ENCODE results near the gene C9orf57. TPM values are rescaled to one million over a fixed set of nuclear protein-coding genes. Genes with fewer than 3 reads are reported as not detected.

The C9orf57 gene
- total RNA-seq, 1 donor from 2014 or later, result not detected

DNA sequence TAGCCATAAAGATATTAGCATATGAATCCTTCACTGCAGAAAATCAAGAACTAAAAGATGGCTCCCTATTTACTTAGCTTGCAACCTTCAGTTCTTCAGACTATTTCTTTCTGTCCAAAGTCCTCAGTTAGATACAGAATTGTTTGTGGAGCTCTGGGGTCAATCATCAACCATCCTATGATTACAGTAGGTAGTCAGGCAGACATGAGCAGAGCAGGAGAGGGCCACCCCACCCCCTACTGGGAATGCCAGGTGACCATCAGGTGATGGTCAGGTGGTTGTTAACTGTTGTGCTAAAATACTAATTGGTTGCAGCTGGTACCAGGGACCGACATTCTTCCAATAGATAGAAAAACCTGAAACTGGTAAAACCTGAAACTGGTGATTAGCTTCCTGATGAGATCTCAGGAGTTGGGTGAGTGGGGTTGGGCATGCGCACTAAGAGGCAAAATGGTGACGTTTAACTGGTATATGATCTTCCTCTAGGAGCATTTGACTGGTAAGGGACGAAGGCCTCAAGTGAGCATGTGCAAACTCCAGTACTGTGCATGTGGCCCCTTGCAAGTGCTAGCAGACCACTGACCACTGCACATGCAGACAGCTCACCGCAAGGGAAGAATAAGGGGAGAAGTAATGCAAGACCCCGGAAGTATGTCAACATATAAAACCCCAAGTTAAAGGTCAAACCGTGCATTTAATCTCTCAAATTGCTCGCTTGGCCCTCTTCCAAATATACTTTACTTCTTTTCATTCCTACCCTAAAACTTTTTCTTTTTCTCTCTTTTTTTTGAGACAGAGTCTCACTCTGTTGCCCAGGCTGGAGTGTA, 13.6 kb downstream of the C9orf57 start:
- DNase-seq (ENCODE audit: extremely low spot score, unreplicated experiment), result no peak
- no peaks in the 10 kb centered on the region for H3K36me3 Mint-ChIP-seq (ENCODE audit: unreplicated experiment)
- no peak overlapping the region for H3K27ac Mint-ChIP-seq (ENCODE audit: unreplicated experiment)
- no peak overlapping the region for H3K4me3 Mint-ChIP-seq (ENCODE audit: unreplicated experiment)
- peaks cover 22% of the 10 kb centered on the region for H3K27me3 Mint-ChIP-seq (ENCODE audit: unreplicated experiment)
- TF ChIP-seq, protein P1, sequence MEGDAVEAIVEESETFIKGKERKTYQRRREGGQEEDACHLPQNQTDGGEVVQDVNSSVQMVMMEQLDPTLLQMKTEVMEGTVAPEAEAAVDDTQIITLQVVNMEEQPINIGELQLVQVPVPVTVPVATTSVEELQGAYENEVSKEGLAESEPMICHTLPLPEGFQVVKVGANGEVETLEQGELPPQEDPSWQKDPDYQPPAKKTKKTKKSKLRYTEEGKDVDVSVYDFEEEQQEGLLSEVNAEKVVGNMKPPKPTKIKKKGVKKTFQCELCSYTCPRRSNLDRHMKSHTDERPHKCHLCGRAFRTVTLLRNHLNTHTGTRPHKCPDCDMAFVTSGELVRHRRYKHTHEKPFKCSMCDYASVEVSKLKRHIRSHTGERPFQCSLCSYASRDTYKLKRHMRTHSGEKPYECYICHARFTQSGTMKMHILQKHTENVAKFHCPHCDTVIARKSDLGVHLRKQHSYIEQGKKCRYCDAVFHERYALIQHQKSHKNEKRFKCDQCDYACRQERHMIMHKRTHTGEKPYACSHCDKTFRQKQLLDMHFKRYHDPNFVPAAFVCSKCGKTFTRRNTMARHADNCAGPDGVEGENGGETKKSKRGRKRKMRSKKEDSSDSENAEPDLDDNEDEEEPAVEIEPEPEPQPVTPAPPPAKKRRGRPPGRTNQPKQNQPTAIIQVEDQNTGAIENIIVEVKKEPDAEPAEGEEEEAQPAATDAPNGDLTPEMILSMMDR (IDR thresholded peaks at IDR 0.05), result no peak
- H3K4me1 Mint-ChIP-seq (ENCODE audit: unreplicated experiment), result no peaks in the 10 kb centered on the region
- no peaks in the 10 kb centered on the region for H3K9me3 Mint-ChIP-seq (ENCODE audit: unreplicated experiment)

DNA sequence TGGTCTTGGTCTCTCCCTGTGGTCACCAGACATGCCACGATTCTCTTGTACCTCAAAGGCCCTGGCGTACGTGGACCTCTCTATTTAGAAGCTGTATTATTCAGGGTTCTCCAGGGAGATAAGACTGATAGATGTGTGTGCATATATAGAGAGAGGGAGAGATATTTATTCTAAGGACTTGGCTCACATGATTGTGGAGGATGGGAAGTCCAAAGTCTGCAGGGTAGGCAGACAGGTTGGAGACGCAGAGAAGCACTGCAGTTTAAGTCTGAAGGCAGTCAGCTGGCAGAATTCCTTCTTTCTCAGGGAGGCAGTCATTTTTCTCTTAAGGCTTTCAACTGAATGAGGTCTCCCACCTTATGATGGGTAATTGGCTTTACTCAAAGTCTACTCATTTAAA, 16.3 kb downstream of the C9orf57 start:
- DNase-seq (ENCODE audit: extremely low spot score, unreplicated experiment), result no peak
- H3K9me3 Mint-ChIP-seq (ENCODE audit: unreplicated experiment), result no peaks in the 10 kb centered on the region
- TF ChIP-seq, protein P1 (IDR thresholded peaks at IDR 0.05), result no peak
- H3K4me3 Mint-ChIP-seq (ENCODE audit: unreplicated experiment), result no peak overlapping the region
- no peak overlapping the region for H3K27ac Mint-ChIP-seq (ENCODE audit: unreplicated experiment)
- peaks cover 19% of the 10 kb centered on the region for H3K27me3 Mint-ChIP-seq (ENCODE audit: unreplicated experiment)
- no peaks in the 10 kb centered on the region for H3K36me3 Mint-ChIP-seq (ENCODE audit: unreplicated experiment)
- no peaks in the 10 kb centered on the region for H3K4me1 Mint-ChIP-seq (ENCODE audit: unreplicated experiment)

DNA sequence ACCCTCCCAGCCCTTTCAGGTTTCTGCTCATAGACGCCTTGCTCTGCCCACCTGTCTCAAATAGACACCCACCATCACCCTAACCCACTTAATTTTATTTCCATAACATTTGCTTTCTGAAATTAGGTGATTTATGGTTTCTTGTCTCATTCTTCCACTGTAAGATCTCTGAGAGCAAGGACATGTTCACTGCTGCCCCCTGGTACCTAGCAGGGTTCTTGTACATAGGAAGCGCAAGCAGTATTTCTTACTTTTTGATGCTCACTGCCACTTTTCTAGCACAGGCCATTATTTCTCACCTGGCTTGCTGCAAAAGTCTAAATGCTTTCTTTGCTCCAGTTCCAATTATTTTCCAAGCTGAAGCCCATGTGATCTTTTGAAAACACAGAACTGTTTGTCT, 16.8 kb downstream of the C9orf57 start:
- Mint-ChIP-seq H3K4me3 (ENCODE audit: unreplicated experiment) (no peak overlapping the region), H3K27me3 (ENCODE audit: unreplicated experiment) (peaks cover 20% of the 10 kb centered on the region), H3K4me1 (ENCODE audit: unreplicated experiment) (no peaks in the 10 kb centered on the region), H3K9me3 (ENCODE audit: unreplicated experiment) (no peaks in the 10 kb centered on the region), H3K36me3 (ENCODE audit: unreplicated experiment) (no peaks in the 10 kb centered on the region), H3K27ac (ENCODE audit: unreplicated experiment) (no peak overlapping the region)
- DNase-seq (ENCODE audit: extremely low spot score, unreplicated experiment), result no peak
- TF ChIP-seq, protein P1 (IDR thresholded peaks at IDR 0.05), result no peak

DNA sequence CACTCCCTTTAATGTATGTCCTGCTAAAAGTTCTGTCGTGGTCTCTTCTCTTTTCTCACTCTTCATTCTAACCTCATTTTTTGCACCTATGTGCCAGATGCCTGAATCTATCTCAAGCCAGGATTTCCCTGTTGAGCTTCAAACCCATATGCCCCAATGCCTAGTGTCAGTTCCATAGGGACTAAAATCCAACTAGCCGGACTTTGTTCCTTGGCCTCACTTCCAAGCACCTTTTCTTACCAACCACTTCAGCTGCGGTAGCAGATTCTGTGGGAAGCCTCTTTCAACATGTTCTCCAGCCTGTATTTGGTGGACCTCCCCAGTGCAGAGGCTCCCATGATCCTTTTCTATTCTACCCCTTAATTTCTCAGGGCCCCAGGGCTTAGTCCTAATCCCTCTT, 17.5 kb downstream of the C9orf57 start:
- H3K4me3 Mint-ChIP-seq (ENCODE audit: unreplicated experiment), result no peak overlapping the region
- peaks cover 20% of the 10 kb centered on the region for H3K27me3 Mint-ChIP-seq (ENCODE audit: unreplicated experiment)
- no peak for DNase-seq (ENCODE audit: extremely low spot score, unreplicated experiment)
- TF ChIP-seq, protein P1 (IDR thresholded peaks at IDR 0.05), result no peak
- H3K27ac Mint-ChIP-seq (ENCODE audit: unreplicated experiment), result no peak overlapping the region
- no peaks in the 10 kb centered on the region for H3K36me3 Mint-ChIP-seq (ENCODE audit: unreplicated experiment)
- H3K4me1 Mint-ChIP-seq (ENCODE audit: unreplicated experiment), result no peaks in the 10 kb centered on the region
- H3K9me3 Mint-ChIP-seq (ENCODE audit: unreplicated experiment), result no peaks in the 10 kb centered on the region

DNA sequence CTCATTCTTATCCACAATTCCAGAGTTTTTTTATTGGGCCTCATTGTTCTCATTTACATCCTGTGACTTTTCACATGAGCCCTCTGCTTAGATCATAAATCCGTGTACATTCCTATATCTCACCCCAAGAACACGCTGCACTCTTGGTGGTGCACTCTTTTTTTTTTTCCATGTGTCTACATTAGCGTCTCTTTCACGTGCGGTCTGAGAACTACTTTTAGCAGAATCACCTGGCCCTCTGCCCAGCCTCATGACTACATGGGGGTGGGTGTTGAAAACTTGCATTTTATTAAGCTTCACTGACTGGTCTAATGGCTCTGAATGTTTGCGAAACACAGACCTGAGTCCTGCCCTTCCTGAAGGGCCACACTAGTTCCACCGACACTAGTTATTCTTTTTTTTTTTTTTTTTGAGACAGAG, 18.6 kb downstream of the C9orf57 start:
- no peaks in the 10 kb centered on the region for H3K9me3 Mint-ChIP-seq (ENCODE audit: unreplicated experiment)
- DNase-seq (ENCODE audit: extremely low spot score, unreplicated experiment), result no peak
- no peak overlapping the region for H3K4me3 Mint-ChIP-seq (ENCODE audit: unreplicated experiment)
- H3K27me3 Mint-ChIP-seq (ENCODE audit: unreplicated experiment), result peaks cover 20% of the 10 kb centered on the region
- H3K36me3 Mint-ChIP-seq (ENCODE audit: unreplicated experiment), result no peaks in the 10 kb centered on the region
- no peaks in the 10 kb centered on the region for H3K4me1 Mint-ChIP-seq (ENCODE audit: unreplicated experiment)
- H3K27ac Mint-ChIP-seq (ENCODE audit: unreplicated experiment), result no peak overlapping the region
- TF ChIP-seq, protein P1 (IDR thresholded peaks at IDR 0.05), result no peak
